Neural cell (in vitro differentiated cells): ENCODE data around the gene OLFM4.

Experiments used
- EZH2 ChIP-seq: fragments of 200-600, 300-800 bp; shearing (Covaris generic), sonication (generic); IDR thresholded peaks from 2 replicates; pipeline ENCODE4 v1.6.1; 2014; ENCODE audit warnings: antibody characterized with exemption, low read length, borderline replicate concordance, mild to moderate bottlenecking; ENCODE audit not compliant: insufficient read depth, poor library complexity, severe bottlenecking
- RAD21 ChIP-seq: fragments of 450-650 bp; conservative IDR thresholded peaks from 2 replicates; pipeline ENCODE4 v1.6.1; 2014; ENCODE audit warnings: antibody characterized with exemption, mild to moderate bottlenecking, moderate library complexity
- SMC3 ChIP-seq: fragments of 450-650 bp; conservative IDR thresholded peaks from 2 replicates; pipeline ENCODE4 v1.6.1; 2014; ENCODE audit warnings: antibody characterized with exemption, mild to moderate bottlenecking, moderate library complexity; ENCODE audit not compliant: poor library complexity
- TF ChIP-seq, protein P1 (sequence below): fragments of 450-650 bp; IDR thresholded peaks from 2 replicates; pipeline ENCODE4 v1.5.1; 2014; ENCODE audit warnings: antibody characterized with exemption, mild to moderate bottlenecking, moderate library complexity; ENCODE audit not compliant: poor library complexity, severe bottlenecking
- TF ChIP-seq, protein P2 (sequence below): IDR thresholded peaks from 2 replicates; pipeline ENCODE4 v1.6.1; 2012; ENCODE audit warnings: borderline replicate concordance

- TF ChIP-seq, protein P1, sequence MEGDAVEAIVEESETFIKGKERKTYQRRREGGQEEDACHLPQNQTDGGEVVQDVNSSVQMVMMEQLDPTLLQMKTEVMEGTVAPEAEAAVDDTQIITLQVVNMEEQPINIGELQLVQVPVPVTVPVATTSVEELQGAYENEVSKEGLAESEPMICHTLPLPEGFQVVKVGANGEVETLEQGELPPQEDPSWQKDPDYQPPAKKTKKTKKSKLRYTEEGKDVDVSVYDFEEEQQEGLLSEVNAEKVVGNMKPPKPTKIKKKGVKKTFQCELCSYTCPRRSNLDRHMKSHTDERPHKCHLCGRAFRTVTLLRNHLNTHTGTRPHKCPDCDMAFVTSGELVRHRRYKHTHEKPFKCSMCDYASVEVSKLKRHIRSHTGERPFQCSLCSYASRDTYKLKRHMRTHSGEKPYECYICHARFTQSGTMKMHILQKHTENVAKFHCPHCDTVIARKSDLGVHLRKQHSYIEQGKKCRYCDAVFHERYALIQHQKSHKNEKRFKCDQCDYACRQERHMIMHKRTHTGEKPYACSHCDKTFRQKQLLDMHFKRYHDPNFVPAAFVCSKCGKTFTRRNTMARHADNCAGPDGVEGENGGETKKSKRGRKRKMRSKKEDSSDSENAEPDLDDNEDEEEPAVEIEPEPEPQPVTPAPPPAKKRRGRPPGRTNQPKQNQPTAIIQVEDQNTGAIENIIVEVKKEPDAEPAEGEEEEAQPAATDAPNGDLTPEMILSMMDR: no peak
- TF ChIP-seq RAD21 (no peak), EZH2 (no peak), SMC3 (no peak)
- TF ChIP-seq, protein P2, sequence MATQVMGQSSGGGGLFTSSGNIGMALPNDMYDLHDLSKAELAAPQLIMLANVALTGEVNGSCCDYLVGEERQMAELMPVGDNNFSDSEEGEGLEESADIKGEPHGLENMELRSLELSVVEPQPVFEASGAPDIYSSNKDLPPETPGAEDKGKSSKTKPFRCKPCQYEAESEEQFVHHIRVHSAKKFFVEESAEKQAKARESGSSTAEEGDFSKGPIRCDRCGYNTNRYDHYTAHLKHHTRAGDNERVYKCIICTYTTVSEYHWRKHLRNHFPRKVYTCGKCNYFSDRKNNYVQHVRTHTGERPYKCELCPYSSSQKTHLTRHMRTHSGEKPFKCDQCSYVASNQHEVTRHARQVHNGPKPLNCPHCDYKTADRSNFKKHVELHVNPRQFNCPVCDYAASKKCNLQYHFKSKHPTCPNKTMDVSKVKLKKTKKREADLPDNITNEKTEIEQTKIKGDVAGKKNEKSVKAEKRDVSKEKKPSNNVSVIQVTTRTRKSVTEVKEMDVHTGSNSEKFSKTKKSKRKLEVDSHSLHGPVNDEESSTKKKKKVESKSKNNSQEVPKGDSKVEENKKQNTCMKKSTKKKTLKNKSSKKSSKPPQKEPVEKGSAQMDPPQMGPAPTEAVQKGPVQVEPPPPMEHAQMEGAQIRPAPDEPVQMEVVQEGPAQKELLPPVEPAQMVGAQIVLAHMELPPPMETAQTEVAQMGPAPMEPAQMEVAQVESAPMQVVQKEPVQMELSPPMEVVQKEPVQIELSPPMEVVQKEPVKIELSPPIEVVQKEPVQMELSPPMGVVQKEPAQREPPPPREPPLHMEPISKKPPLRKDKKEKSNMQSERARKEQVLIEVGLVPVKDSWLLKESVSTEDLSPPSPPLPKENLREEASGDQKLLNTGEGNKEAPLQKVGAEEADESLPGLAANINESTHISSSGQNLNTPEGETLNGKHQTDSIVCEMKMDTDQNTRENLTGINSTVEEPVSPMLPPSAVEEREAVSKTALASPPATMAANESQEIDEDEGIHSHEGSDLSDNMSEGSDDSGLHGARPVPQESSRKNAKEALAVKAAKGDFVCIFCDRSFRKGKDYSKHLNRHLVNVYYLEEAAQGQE: no peak
Measured at GRCh38 chr13:53017433-53017970, 11.1 kb upstream of the OLFM4 start.
